T-helper 9 cell (primary cell): ENCODE results near the gene SDK2.
A peak's percentile ranks its signal among the peaks of the same experiment; 100 is the strongest.

Source experiments
- DNase-seq: peaks from one replicate; pipeline ENCODE4 v3.0.0-alpha.2; 2020

The SDK2 gene

DNA sequence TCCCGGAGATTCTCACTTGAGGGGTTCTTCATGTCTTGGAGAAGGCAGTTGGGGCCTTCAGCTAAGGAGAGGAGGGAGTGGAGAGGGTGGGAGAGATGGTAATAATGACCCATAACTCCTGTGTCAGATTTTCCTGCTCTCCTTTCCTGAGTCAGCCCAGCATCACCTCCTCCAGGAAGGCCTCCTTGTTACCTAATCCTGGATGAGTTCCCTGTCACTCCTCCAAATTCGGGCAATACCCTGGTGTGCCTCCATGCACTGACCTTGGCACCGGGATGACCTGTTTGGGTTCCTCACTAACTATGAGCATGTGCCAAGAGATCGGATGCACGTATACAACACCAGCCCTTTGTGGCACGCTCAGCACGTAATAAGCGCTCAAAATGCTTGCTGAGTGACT, 38.8 kb downstream of the SDK2 start:
- DNase-seq = no peak

DNA sequence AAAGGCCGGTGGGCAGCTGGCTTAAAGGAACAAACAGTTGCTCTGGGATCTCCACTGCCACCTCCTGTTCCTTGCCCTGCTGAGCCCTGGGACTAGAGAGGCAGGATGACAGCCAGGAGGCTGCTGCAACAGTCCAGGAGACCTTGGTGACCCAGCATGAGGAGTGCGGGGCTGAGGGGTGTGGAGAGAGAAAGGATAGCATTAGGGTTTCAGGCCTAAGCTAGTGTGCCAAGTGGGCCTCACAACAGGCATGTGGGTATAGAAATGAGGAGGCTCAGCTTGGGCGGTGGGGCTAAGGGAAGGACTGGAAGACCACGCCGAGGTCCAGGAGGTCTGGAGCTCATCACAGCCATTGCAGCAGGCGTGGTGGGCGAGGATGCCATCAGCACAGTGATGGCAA, 39.8 kb downstream of the SDK2 start:
- no peak for DNase-seq

DNA sequence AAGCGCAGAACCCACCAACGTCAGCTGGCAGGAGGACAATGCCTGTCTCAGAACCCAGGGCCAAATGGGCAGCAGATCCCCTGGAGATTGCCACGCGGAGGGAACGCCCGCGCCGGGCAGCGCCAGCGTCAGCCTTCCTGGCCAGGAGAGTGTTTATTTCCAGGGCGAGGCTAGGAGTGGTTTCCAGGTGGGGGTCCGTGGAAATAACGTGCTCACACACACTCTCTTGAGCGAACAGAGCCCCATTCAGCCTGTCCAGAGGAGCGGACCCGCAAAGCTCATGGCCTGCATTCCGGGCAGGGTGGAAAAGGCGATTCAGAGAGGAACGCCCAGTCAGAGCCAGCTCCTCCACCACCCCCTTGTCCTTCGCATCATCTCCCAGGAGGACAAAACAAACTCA, 40.3 kb downstream of the SDK2 start:
- no peak for DNase-seq

DNA sequence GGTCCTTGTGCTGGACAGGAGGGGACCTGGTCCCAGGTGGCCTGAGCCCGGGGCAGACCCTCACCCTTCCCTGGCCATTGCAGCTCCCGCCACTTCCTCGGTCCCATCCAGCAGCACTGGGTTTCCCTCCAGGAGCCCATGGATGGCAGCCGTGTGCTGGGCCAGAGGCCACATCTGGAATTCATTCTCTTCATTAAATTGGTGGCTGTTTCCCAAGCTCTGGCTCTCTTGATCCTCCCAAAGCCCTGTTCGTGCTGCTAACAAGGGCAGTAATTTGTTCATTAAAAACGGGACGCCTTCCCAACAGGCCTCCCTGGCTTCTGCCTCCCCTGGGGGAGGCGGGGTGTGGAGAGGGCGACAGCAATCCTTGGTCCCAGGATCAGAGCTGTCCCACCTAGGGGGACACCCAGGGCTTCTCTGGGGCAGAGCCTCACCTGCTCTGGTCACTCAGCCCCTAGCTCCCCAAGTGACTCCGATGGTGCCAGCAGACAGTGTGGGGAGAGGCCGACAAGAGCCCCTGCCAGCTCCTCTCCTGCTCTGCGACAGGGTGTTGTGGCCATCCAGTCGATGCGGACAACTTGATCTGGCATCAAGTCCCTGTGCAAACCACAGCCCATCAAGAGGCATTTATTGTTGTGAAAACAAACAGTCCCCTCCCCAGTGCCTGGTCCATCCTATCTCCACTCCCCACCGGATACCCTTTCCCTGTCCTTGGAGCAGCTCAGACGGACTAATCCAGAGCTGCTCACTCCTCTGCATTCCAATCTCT, 44.0 kb downstream of the SDK2 start:
- no peak for DNase-seq

DNA sequence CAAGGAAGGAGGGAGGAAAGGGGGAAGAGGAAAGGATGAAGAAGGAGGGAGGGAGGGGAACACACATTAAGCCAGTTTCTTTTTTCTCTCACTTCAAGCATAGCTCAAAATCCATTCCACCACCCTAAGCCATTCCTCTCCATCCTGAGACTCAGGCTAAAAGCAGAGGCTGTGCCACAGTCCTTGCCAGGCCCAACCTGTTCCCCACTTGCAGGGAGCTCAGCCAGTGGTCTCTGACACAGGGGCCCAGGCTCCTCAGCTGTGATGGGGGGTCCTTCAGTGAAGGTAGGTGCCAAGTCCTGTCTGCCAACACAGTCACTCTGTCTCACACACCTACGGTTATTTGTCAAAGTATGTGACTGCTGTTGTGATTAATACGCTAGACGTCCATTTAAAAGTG, 44.6 kb downstream of the SDK2 start:
- DNase-seq = no peak

DNA sequence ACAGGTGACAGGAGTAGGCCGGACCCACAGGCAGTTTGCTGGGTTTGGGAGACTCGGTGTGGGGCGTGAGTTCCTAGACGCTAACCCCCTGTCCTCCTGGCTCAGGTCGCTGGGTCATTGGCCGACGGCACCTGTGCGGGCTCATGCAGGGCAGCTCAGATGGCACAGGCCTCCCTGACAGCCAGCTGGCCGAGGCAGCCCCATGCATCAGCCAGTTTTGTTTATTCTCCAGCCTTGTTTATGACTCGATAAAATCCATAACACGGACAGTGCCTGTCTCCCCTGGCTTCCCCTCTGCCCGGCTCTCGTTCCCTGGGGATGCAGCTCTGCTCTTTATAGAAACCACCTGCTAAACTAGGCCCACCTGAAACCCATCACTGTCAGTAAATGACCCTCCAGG, 46.0 kb downstream of the SDK2 start:
- DNase-seq = no peak

DNA sequence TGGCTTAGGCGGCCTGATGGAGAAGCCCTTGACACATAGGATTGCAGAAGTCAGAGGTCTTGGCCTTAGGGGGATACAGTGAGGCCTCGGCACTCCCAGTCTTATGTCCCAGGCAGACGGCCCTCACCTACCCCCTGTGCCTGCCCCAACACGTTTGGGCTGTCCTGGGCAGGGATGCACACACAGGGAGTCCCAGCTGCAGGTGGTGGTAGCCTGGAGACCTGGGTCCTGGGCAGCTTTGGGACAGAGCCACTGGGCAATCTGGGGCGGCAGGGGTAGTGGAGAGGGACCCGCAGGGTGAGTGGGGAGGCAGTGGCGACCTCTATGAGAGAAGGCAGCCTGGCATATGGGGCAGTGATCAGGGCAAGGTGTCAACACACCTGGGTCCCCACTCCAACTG, 48.3 kb downstream of the SDK2 start:
- no peak for DNase-seq

DNA sequence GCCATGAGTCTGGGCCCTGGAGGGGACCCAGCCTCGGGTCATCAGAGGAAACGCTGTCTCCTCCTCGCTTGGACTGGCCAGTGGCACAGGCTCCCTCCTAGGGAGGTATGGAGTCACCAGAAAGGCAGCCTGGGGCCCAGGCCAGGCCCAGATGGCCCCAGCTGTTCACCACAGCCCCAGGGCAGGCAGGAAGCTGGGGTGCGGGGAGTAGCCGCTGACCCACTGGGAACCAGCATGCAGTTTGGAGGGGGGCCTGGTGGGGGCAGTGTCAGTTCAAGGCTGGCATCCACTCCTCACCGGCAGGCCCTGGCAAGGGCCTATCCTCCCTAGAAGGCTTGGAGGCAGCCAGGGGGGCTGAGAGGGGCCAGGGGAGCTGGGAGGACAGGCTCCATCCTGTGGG, 48.8 kb downstream of the SDK2 start:
- DNase-seq = no peak

DNA sequence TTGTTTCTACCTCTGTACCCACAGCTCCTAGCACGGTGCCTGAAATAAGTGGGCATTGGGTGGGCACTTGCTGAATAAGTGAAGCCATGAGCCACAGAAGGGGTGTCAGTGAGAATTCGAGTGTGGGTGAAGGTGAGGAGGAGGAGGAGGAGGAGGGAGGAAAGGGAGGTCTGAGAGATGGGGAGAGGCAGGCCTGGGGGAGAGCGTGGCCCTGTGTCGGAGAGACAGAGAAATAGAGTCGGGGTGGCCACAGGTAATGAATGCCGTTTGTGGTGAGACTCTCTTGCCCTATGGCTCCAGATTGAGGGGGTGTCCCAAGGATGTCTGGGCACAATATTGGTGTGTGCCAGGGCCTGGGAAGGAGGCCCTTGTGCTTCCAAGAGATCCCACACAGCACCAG, 49.2 kb downstream of the SDK2 start:
- DNase-seq = no peak

DNA sequence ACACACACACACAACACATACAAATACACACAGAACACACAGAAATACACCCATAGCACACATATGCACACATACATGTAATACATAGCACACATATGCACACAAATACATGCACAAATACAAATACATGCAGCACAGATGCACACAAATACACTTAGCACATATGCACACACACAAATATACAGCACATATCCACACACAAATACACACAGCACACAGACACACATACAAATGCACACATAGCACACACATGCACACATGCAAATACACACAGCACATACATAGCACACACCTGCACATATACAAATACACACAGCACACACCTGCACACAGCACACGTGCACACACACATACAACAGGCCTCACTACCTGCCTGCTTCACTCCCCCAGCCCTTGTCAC, 49.6 kb downstream of the SDK2 start:
- no peak for DNase-seq

DNA sequence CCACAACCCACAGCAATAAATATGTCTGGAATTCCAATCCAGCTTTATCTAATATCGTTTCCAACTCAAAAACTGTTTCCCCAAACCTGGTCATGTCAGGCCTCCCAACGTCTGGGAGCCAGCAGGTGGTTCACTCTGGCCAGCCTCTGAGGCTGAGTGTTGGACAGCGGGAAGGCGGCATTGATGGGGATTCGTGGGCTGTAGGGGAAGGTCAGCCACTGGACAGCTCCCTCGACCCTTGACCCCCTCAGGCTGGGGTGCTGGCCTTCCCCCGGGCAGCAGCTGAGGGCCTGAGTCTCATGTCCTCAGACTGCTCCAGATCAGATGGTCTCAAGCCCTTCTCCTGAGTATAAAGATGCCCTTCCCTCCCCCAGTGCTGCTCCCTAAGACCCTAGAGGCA, 50.2 kb downstream of the SDK2 start:
- no peak for DNase-seq

DNA sequence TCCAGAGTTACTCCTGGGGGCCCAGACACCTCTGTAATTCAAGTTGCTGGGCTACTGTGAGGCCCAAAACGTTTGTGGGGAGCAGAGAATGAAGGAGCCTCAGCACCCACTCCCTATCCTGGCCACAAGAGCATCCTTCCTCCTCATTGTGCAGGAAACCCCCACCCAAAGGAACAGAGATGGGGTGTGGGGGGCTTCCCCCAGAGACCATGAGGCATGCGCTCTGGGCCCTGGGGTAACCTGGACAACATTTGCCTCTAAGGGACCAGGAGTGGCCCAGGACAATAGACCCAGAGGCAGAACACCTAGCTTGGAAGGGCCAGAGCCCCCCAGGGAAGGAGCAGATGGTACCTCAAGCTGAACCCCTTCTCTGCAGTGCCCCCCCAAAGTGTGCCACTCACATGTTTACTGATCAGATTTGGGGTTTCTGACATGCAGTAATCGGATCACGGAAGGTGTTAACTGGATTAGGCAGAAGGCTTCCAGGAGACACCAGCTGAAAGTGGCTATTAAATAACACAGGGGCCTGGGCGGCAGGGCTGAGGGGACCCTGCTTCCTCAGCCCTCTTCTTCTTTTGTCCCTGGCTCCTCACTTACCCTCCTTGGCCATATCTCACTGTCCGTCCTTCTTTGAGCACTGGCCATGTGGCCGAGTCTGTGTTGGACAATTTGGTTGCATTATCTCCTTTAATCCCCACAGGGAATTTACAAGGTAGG, 50.8 kb downstream of the SDK2 start:
- no peak for DNase-seq

DNA sequence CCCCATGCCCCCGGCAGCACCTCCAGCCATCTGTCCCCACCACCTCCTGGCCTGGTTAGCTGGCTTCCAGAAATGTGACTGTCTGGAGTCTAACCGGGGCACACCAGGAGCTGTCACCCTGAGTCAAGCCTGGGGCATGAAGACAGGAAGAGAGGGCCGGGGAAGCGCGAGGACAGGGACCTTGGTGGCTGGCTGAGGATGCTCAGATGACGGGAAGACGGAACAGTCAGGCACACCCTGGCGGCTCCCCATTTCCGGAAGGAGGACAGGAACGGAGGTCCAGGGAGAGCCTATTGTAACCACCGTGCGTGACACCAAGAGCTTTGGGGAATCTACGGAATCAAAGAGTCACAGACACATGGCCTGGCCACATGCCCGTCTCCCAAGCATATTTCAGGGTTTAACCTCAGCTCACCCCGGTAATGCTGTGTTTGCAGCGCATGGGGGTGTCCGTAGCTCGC, 51.7 kb downstream of the SDK2 start:
- DNase-seq = no peak

DNA sequence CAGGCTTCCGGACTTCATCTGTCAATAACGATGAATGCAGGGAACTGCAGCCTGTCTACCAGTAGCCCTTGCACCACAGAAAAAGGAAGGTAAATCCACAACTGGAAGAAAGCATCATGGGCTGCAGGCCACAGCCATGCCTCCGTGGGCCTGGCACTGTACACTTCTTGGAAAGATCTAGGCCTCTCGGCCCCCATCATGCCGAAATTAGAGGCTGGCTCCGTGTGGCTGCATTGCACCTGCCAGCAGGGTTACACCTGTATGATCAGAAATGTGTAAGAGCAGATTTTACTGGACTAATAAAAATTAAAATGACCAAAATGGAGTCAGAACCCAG, 52.2 kb downstream of the SDK2 start:
- no peak for DNase-seq

DNA sequence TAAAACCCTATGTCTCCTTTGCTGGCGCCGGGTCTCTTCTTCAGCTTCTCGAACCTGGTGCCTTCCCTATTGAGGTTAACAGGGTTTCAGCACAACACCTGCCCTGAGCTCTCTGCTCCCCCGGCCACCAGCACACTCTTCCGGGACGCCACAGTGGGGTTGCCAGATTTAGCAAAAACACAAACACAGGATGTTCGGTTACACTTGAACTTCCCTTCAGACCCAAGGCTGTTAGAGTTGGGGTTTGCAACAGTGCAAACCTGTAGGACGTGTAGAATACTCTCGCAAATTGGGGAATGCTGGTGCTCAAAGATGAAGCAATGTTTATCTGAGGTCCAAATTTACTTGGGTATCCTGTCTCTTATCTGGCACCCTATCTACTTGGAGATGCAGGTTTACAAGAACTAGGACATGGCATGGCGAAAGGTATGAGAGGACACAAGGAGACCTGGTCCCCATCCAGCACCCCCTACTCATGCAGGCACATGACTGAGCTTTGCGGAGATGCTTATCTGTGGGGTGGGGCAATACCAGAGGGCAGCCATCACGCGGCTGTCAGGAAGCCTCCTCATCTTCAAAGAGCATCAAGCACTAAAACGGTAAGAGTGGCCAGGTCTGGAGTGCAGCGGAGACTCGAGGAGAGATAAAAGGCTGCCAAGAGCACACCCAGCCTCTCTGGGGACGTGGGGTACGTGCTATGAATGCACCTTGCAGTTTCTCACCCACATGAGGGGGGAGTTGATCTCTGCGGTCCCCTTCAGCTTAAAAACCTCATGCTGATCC, 52.8 kb downstream of the SDK2 start:
- DNase-seq = peak; percentile 28

DNA sequence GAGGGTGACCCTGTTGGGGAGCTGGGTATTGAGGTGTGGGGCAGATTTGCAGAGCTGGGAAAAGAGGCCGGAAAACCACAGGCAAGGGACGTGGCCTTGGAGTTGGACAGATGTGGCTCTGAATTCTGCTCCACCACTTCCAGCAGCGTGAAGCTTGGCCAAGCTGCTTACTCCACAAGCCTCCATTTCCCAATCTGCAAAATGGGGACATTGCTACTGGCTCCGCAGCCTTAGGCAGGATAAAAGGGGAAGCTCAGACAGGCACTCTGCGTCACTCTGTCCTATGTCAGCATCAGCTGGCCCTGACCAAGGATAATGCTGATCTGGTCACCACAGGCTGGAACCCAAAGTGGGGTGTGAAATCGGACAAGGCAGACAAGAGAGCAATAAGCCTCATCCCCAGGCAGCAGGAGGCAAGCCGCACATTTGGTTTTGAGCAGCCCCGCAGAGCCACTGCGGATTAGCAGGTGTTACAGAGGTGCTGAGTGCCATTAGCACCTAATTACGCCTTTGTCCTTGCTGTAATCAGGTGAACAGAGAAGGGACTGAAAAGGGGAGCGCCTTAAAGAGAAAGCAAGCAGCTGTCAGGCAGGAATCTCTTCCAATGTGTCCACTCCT, 54.8 kb downstream of the SDK2 start:
- DNase-seq = no peak

DNA sequence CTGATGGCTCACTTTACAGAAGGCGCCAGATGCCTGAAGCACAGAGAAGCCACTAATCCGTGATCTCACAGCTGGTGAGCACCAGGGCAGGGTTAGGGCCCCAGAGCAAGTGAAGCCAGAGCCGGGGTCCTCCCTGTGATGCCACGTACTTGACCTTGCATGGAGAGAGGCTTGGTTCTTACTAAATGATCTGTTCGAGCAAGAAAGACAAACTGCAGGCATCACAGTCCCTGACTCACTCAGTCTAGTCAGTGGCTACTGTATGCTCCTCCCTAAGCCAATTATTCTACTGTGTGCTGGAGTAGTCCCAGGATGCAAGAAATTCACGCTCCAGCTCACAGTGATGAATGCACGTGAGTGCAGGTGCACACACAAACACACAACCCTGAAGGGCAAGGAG, 55.4 kb downstream of the SDK2 start:
- DNase-seq = no peak

DNA sequence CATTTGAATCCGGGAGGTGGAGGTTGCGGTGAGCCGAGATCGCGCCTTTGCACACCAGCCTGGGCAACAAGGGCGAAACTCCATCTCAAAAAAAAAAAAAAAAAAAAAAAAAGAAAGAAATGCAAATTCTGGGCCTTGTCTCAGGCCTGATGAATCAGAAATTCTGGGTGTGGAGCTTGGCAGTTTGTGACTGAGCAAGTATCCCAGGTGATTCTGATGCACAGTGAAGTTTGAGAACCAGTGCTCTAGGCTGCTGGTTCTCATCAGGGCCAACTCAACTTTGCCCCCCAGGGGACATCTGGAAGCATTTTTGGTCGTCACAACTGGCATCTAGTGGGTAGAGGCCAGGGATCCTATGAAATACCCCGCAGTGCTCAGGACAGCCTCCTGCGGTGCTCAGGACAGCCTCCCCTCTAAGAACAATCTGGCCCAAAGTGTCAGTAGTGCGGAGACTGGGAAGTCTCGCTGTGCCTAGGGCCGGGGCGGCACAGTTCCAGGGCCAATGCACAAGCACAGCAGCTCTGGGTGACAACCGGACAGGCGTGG, 55.9 kb downstream of the SDK2 start:
- DNase-seq = no peak

DNA sequence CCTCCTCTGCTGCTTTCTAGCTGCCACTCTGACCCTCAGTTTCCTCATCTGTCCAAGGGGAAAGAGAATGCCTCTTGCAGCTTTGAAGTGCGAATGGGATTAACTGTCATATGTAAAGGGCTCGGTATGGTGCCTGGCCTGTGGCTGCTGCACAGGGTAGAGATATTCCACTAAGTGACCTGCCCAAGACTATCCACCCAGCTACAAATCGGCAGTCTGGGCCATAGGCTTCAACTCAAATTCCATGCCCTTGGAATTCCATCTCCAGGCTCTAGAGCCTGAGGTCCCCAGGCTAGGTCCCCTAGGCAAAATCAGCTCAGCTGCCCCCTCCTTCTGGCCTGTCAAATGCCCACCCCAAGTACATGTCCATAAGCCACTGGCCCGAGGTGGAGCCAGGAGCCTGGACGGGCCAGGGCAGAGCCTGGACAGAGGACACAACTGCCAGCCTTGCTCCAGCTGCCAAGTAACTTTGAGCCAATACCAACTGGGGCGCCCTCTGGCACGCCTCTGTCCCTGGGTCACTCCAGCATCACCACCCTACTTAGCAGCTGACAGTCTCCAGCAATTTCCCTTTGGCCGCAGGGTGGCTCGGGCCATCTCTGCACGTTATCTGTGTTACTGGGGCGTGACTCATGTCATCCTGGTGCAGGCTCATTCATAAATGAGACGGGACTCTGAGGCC, 57.2 kb downstream of the SDK2 start:
- no peak for DNase-seq

DNA sequence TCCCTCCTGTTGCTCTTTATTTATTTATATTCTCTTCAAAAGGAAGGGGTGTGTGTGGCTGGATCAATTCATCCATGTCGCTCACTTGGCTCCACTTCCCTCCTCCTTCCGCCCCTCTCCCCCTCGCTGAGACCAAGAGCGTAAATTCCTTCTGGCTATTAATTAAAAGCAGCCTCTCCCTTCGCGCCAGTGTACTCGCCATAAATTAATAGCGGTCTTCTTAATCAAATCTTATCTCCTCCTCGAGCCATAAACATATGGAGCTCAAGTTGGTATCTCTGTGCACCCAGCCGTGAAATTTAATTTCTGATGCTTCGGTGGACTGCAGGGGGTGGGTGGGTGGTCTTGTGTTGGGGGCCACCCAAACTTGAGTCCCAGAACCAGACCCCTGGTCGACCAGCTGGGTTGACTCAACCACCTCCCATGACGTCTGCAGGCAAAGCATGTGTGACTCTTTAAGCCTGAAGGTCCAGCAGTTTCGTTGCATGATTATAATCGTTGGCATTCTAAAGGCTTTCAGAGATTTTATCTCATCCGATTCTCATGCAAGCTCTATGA, 57.9 kb downstream of the SDK2 start:
- no peak for DNase-seq

DNA sequence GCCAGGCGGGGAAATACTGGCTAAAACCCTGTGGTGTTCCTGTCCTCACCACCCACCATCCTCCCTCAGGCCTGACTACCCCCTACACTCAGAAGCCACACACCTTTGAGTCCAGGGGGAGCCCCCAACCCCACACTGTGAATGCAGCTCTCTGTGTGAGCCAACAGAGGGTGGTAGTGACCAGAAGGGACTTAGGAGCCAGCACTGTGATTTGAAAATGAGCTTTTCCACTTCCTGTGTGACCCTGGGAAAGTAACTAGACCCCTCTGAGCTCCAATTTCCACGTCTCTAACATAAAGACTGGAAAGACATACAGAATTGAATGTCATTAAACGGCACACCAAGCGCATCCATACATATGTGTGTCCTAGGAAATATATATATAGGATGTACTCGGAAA, 58.7 kb downstream of the SDK2 start:
- no peak for DNase-seq

DNA sequence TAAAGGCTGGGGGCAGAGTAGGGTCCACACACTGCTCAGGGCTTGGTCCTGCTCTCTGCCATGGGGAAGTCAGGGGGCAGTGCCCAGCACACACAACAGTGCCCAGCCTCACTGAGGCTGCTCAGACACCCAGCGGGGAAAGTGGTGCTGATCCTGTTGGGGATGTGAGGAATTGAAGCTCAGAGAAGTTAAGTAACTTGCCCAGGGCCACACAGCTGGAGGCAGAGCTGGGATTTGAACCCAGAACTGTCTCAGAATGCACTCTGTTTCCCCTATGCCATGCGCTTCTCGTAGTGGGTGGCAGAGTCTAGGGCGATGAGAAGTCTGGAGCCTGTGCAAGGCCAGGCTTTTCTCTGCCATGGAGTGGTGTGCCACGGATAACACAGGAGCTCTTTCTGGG, 59.3 kb downstream of the SDK2 start:
- DNase-seq = no peak
